Subcutaneous adipose tissue (tissue), 4 donors: ENCODE measurements around the gene HSPB6. TPM values are rescaled to one million over a fixed set of nuclear protein-coding genes. Genes with fewer than 3 reads are reported as not detected.

ENCODE experiments used
- total RNA-seq, 4 donors: library from RNA; depleted of rRNA; stranded (reverse); fragments of >200 nt; gene quantifications; one replicate each; pipeline ENCODE4 v1.1.0, GENCODE V29; 2016
- TF ChIP-seq, protein P1 (sequence below): fragments of 450-650 bp; IDR thresholded peaks from one replicate; pipeline ENCODE4 v1.5.1; 2016; ENCODE audit warnings: low read depth, mild to moderate bottlenecking, control low read depth, antibody characterized with exemption, moderate library complexity

Gene HSPB6
- total RNA-seq, 4 donors from 2014 or later = 50.1 to 554 (median 117) TPM

DNA sequence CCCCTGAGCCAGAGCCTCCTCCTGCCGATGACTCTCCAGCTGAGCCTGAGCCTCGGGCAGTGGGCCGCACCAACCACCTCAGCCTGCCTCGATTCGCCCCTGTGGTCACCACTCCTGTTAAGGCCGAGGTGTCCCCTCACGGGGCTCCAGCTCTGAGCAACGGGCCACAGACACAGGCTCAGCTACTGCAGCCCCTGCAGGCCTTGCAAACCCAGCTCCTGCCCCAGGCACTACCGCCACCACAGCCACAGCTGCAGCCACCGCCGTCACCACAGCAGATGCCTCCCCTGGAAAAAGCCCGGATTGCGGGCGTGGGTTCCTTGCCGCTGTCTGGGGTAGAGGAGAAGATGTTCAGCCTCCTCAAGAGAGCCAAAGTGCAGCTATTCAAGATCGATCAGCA, 35.5 kb downstream of the HSPB6 start:
- TF ChIP-seq, protein P1, sequence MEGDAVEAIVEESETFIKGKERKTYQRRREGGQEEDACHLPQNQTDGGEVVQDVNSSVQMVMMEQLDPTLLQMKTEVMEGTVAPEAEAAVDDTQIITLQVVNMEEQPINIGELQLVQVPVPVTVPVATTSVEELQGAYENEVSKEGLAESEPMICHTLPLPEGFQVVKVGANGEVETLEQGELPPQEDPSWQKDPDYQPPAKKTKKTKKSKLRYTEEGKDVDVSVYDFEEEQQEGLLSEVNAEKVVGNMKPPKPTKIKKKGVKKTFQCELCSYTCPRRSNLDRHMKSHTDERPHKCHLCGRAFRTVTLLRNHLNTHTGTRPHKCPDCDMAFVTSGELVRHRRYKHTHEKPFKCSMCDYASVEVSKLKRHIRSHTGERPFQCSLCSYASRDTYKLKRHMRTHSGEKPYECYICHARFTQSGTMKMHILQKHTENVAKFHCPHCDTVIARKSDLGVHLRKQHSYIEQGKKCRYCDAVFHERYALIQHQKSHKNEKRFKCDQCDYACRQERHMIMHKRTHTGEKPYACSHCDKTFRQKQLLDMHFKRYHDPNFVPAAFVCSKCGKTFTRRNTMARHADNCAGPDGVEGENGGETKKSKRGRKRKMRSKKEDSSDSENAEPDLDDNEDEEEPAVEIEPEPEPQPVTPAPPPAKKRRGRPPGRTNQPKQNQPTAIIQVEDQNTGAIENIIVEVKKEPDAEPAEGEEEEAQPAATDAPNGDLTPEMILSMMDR = no peak

DNA sequence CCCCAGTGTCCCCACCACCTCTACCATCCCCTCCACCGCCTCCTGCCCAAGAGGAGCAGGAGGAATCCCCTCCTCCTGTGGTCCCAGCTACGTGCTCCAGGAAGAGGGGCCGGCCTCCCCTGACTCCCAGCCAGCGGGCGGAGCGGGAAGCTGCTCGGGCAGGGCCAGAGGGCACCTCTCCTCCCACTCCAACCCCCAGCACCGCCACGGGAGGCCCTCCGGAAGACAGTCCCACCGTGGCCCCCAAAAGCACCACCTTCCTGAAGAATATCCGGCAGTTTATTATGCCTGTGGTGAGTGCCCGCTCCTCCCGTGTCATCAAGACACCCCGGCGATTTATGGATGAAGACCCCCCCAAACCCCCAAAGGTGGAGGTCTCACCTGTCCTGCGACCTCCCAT, 36.2 kb downstream of the HSPB6 start:
- TF ChIP-seq, protein P1 = no peak

DNA sequence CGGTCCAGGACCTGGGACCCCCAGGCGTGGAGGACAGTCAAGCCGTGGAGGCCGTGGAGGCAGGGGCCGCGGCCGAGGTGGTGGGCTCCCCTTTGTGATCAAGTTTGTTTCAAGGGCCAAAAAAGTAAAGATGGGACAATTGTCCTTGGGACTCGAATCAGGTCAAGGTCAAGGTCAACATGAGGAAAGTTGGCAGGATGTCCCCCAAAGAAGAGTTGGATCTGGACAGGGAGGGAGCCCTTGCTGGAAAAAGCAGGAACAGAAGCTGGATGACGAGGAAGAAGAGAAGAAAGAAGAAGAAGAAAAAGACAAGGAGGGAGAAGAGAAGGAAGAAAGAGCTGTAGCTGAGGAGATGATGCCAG, 36.7 kb downstream of the HSPB6 start:
- TF ChIP-seq, protein P1 = no peak

DNA sequence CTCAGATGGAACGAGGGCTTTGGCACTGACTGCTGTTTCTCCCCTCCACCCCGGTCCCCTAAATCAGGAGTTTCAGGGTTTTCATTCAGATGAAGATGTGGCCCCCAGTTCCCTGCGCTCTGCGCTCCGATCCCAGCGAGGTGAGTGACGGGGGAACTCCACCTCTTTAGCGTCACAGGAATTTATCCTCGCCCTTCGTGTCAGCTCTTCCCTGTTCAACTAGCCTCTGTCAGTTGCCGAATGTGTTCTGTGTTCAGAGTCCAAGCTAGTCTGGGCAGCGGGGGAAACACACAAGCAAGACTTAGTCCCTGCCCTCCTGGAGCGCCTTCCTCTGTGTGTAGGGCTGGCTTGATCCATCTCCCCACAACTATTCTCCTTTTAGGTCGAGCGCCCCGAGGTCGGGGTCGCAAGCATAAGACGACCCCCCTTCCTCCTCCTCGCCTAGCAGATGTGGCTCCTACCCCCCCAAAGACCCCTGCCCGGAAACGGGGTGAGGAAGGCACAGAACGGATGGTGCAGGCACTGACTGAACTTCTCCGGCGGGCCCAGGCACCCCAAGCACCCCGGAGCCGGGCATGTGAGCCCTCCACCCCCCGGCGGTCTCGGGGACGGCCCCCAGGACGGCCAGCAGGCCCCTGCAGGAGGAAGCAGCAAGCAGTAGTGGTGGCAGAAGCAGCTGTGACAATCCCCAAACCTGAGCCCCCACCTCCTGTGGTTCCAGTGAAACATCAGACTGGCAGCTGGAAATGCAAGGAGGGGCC, 37.2 kb downstream of the HSPB6 start:
- TF ChIP-seq, protein P1 = no peak

DNA sequence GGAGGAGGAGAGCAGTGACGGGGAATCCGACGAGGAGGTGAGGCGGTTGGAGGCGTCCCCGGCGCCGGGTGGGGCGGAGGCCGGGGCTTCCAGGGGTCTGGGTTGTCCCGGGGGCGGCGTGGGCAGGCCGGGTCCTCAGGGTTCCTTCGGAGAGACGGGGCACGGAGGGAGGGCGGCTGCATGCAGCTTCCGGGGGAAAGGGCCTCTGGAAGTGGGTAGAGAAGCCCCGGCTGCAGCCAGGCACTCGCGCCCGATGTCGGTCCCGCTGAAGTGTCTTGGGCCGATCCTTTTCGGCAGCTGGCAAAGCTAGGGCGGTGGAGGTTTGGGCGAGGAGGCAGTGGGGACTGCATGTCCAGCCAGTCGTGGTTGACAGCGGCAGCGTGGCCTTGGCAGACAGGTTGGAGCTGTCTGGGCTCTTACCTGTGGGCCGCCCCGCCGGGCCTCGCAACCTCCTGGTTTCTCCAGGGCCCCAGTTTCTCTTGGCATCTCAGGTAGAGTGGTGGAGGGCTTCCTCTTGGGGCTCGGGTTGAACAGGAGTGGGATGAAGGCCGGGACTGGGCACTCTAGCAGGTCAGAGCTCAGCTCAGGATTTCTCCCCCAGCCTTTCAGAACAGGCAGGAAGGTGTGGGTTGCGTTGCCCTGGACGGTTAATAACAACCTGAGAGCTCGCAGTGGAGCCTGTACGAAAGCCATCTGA, 38.3 kb downstream of the HSPB6 start:
- TF ChIP-seq, protein P1 = no peak

DNA sequence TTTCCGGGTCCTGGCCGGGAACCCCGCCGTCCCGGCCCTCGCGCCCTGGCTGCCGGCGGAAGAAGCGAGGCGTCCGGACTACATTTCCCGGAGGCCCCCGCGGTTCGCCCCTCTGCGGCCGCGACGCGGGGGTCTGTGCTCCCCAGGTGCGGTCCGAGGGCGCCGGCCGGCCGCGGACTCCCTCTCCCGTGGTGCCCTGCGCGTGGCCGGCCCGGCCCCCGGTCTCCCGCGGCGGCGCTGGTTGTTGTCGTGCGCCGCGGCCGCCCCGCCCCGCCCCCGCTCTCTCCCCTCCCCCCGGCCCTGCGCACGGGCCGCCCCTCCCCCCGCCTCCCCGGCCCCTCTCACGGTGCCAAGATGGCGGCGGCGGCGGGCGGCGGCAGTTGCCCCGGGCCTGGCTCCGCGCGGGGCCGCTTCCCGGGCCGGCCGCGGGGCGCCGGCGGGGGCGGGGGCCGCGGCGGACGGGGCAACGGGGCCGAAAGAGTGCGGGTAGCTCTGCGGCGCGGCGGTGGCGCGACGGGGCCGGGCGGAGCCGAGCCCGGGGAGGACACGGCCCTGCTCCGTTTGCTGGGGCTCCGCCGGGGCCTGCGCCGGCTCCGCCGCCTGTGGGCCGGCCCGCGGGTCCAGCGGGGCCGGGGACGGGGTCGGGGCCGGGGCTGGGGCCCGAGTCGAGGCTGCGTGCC, 39.0 kb downstream of the HSPB6 start, which contains the start of gene KMT2B:
Gene KMT2B, plus strand, starts transcription at position 339 of the 680 bp plus-strand sequence. Its CDS starts 16 bp downstream, at position 355.
- TF ChIP-seq, protein P1 = no peak
